Measurements from ENCODE around the gene TLE1. TPM values are rescaled to one million over a fixed set of nuclear protein-coding genes. Genes with fewer than 3 reads are reported as not detected.

The TLE1 gene
- total and polyA plus RNA-seq, 2 experiments from 2014 or later = 100 to 117 TPM

DNA sequence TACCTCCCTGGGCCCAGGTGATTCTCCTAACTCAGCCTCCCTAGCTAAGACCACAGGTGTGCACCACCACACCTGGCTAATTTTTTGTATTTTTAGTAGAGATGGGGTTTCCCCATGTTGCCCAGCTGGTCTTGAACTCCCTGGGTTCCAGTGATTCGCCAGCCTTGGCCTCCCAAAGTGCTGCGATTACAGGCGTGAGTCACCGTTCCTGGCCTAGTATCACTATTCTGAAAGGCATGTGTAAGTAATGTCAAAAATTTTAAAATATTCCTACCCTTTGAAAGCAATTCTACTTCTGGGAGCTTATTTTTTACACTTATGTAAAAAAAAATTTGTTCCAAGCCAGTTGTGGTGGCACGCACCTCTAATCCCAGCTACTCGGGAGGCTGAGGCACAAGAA is 27.1 kb upstream of the TLE1 start:
- WGBS (ENCODE audit: low lambda C conversion rate, missing lambda C conversion rate) = 98% methylated on average over 6 of the region's 6 CpGs
- H3K36me3 ChIP-seq (replicated peaks; ENCODE audit: insufficient read depth, low read depth) = no peaks in the 10 kb centered on the region
- H3K9me2 ChIP-seq (replicated peaks; ENCODE audit: insufficient read depth) = no peaks in the 10 kb centered on the region
- no peak for DNase-seq (ENCODE audit: low spot score)
- TF ChIP-seq CTCF (IDR thresholded peaks at IDR 0.05; ENCODE audit: poor library complexity) (no peak), EZH2phosphoT487 (IDR thresholded peaks at IDR 0.05; ENCODE audit: low read depth, severe bottlenecking, unreplicated experiment) (no peak), EZH2 (IDR thresholded peaks at IDR 0.05; ENCODE audit: borderline replicate concordance) (no peak)
- no peaks in the 10 kb centered on the region for H3K79me2 ChIP-seq
- H3K4me3 ChIP-seq = no peak overlapping the region
- H3K27ac ChIP-seq = no peak overlapping the region
- no peak overlapping the region for H3K4me2 ChIP-seq
- H2AFZ ChIP-seq = no peak overlapping the region
- H3K27me3 ChIP-seq = no peaks in the 10 kb centered on the region
- peaks cover 18% of the 10 kb centered on the region for H3K4me1 ChIP-seq (ENCODE audit: insufficient read depth)
- no peaks in the 10 kb centered on the region for H4K20me1 ChIP-seq (ENCODE audit: insufficient read depth, poor library complexity, severe bottlenecking)
- no peaks in the 10 kb centered on the region for H3K9me3 ChIP-seq (ENCODE audit: low read depth)

DNA sequence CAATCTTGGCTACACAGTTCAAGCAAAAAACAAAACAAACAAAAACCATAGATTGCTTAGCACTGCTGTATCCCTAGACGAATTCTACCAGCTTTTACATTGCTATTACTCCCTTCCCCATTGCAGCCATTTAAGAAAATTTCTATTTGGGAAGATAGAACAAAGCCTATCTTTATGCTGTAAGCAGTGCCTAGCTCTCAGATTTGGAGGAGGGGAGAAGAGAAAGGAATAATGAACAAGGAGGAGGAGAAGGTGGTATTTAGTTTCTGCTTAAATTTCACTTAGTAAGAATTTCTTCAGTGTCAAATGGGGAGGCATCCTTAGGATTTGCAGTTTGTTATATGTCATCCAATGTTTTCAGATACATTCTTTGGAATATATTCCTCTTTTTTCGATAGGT is 16.2 kb upstream of the TLE1 start:
- WGBS (ENCODE audit: low lambda C conversion rate, missing lambda C conversion rate) = 83% methylated on average over 2 of the region's 2 CpGs
- no peaks in the 10 kb centered on the region for H3K36me3 ChIP-seq (replicated peaks; ENCODE audit: insufficient read depth, low read depth)
- H3K27ac ChIP-seq = no peak overlapping the region
- H3K9me2 ChIP-seq (replicated peaks; ENCODE audit: insufficient read depth) = no peaks in the 10 kb centered on the region
- no peak overlapping the region for H2AFZ ChIP-seq
- no peaks in the 10 kb centered on the region for H3K27me3 ChIP-seq
- H4K20me1 ChIP-seq (ENCODE audit: insufficient read depth, poor library complexity, severe bottlenecking) = no peaks in the 10 kb centered on the region
- H3K9me3 ChIP-seq (ENCODE audit: low read depth) = no peaks in the 10 kb centered on the region
- TF ChIP-seq EZH2phosphoT487 (IDR thresholded peaks at IDR 0.05; ENCODE audit: low read depth, severe bottlenecking, unreplicated experiment) (no peak), EZH2 (IDR thresholded peaks at IDR 0.05; ENCODE audit: borderline replicate concordance) (no peak), CTCF (IDR thresholded peaks at IDR 0.05; ENCODE audit: poor library complexity) (no peak)
- DNase-seq (ENCODE audit: low spot score) = no peak
- H3K79me2 ChIP-seq = no peaks in the 10 kb centered on the region
- no peak overlapping the region for H3K4me3 ChIP-seq
- no peaks in the 10 kb centered on the region for H3K4me1 ChIP-seq (ENCODE audit: insufficient read depth)
- H3K4me2 ChIP-seq = no peak overlapping the region

GRCh38 chr9:81694541-81694940 is 5.2 kb upstream of the TLE1 start:
- Histone ChIP-seq H3K4me1 (ENCODE audit: insufficient read depth) (peaks cover 19% of the 10 kb centered on the region), H2AFZ (peak overlapping the region; percentile 1), H3K9me2 (replicated peaks; ENCODE audit: insufficient read depth) (no peaks in the 10 kb centered on the region), H3K4me2 (peak overlapping the region; percentile 59), H3K27me3 (no peaks in the 10 kb centered on the region), H3K27ac (peak overlapping the region; percentile 1), H3K79me2 (no peaks in the 10 kb centered on the region), H3K9me3 (ENCODE audit: low read depth) (no peaks in the 10 kb centered on the region), H4K20me1 (ENCODE audit: insufficient read depth, poor library complexity, severe bottlenecking) (no peaks in the 10 kb centered on the region), H3K36me3 (replicated peaks; ENCODE audit: insufficient read depth, low read depth) (no peaks in the 10 kb centered on the region), H3K4me3 (no peak overlapping the region)
- WGBS (ENCODE audit: low lambda C conversion rate, missing lambda C conversion rate) = 11% methylated on average over 7 of the region's 7 CpGs
- TF ChIP-seq EZH2phosphoT487 (IDR thresholded peaks at IDR 0.05; ENCODE audit: low read depth, severe bottlenecking, unreplicated experiment) (no peak), CTCF (IDR thresholded peaks at IDR 0.05; ENCODE audit: poor library complexity) (no peak), EZH2 (IDR thresholded peaks at IDR 0.05; ENCODE audit: borderline replicate concordance) (no peak)
- DNase-seq (ENCODE audit: low spot score) = no peak

All from hepatocyte (in vitro differentiated cells).